Fibroblast of lung (primary cell): ENCODE measurements around the gene NCKAP5.

Source experiments
- EZH2 ChIP-seq: IDR thresholded peaks from 2 replicates; pipeline ENCODE4 v1.5.1; 2012; ENCODE audit warnings: low read length, control low read depth, mild to moderate bottlenecking; ENCODE audit errors: missing control alignments
- TF ChIP-seq, protein P1 (sequence below), 2 donors: IDR thresholded peaks in 1 of 2; conservative IDR thresholded peaks in 1 of 2; 1 replicate in 1 of 2; 2 replicates in 1 of 2; pipeline ENCODE4 v1.5.1; 2011 to 2012; ENCODE audit warnings: low read length in 2 of 2, control low read depth in 1 of 2, inconsistent platforms in 1 of 2, low read depth in 1 of 2, mild to moderate bottlenecking in 1 of 2

DNA sequence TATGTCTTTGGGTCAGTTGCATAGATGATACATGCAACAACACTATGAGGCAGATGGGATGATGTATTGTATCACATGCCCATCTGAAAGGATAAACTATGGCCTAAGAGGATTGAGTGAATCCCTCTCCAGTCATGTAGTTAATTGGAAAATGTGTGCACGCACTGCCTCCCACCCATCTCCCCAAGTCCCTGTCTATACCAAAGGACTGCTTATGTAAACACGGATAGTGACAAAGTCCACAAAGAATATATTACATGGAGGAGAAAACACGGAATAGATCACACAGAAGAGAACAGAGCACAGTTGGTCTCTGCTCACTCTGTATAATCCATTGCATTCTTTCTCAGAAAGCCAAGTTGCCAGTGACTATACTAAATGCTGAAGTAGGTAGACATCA is 82.4 kb downstream of the NCKAP5 start:
- TF ChIP-seq, protein P1, sequence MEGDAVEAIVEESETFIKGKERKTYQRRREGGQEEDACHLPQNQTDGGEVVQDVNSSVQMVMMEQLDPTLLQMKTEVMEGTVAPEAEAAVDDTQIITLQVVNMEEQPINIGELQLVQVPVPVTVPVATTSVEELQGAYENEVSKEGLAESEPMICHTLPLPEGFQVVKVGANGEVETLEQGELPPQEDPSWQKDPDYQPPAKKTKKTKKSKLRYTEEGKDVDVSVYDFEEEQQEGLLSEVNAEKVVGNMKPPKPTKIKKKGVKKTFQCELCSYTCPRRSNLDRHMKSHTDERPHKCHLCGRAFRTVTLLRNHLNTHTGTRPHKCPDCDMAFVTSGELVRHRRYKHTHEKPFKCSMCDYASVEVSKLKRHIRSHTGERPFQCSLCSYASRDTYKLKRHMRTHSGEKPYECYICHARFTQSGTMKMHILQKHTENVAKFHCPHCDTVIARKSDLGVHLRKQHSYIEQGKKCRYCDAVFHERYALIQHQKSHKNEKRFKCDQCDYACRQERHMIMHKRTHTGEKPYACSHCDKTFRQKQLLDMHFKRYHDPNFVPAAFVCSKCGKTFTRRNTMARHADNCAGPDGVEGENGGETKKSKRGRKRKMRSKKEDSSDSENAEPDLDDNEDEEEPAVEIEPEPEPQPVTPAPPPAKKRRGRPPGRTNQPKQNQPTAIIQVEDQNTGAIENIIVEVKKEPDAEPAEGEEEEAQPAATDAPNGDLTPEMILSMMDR (conservative IDR thresholded peaks at IDR 0.05 in 1 of 2, IDR thresholded peaks at IDR 0.05 in 1 of 2; ENCODE audit: low read depth in 1 of 2, low read length in 2 of 2): no peak
- no peak for TF ChIP-seq EZH2
